C4-2B (cell line): Measurements from ENCODE around the gene ERBB3.

ENCODE experiments used
- H3K27ac ChIP-seq: fragments of 450-650 bp; 2 replicates; pipeline ENCODE4 v1.5.1; 2017
- CTCF ChIP-seq: fragments of 450-650 bp; conservative IDR thresholded peaks from 2 replicates; pipeline ENCODE4 v1.5.1; 2017; ENCODE audit warnings: mild to moderate bottlenecking
- ZFX ChIP-seq: fragments of 450-650 bp; IDR thresholded peaks from 2 replicates; pipeline ENCODE4 v1.6.1; 2017

Gene ERBB3

GRCh38 chr12:56116267-56117081 is 36.5 kb downstream of the ERBB3 start, which contains the start of gene RPL41:
Gene RPL41 (plus strand): TSS chr12:56116633.
- H3K27ac ChIP-seq = peak within 1 kb of the TSS; percentile 96
- TF ChIP-seq ZFX (0 out of 2 replicates have a peak, but pooled peaks have one; percentile 19), CTCF (no peak)

- peak overlapping the region; percentile 96 for H3K27ac ChIP-seq
These were observed 37.2 kb downstream of the ERBB3 start for GRCh38 chr12:56117082-56117706.

- TF ChIP-seq ZFX (peak; percentile 56), CTCF (peak; percentile 63)
- H3K27ac ChIP-seq = peak within 1 kb of the TSS; percentile 96
These were observed 38.1 kb downstream of the ERBB3 start, which contains the start of gene ZC3H10 for GRCh38 chr12:56117778-56118687. Gene ZC3H10 (plus strand): TSS chr12:56118266. CDS start chr12:56120563, 2,297 bp downstream.

GRCh38 chr12:56118688-56119357 is 38.9 kb downstream of the ERBB3 start:
- peak overlapping the region; percentile 96 for H3K27ac ChIP-seq
- TF ChIP-seq CTCF = no peak
- no peak for TF ChIP-seq ZFX

- H3K27ac ChIP-seq = peak overlapping the region; percentile 96
These were observed 39.4 kb downstream of the ERBB3 start for GRCh38 chr12:56119361-56119796.

GRCh38 chr12:56120158-56120846 is 40.3 kb downstream of the ERBB3 start:
- peak overlapping the region; percentile 96; the same call in 1 of the 2 replicates for H3K27ac ChIP-seq
- TF ChIP-seq CTCF (no peak), ZFX (no peak)

More at GRCh38 chr12:56119361-56119796, 39.4 kb downstream of the ERBB3 start:
- no peak for TF ChIP-seq ZFX
- TF ChIP-seq CTCF = peak; percentile 93
